Transverse colon (tissue), 4 donors: ENCODE measurements around the gene TFIP11. TPM values are rescaled to one million over a fixed set of nuclear protein-coding genes. Genes with fewer than 3 reads are reported as not detected.

Source experiments
- DNase-seq: peaks from one replicate; pipeline ENCODE4 v3.0.0-alpha.2; 2019
- H3K27ac ChIP-seq, 4 donors: fragments of 200-600 bp; sonication (generic); 2 replicates each; pipeline ENCODE4 v1.5.1; 2016 to 2018; ENCODE audit warnings: inconsistent platforms in 4 of 4
- H3K27me3 ChIP-seq: fragments of 200-600 bp; sonication (generic); 2 replicates; pipeline ENCODE4 v1.5.1; 2017; ENCODE audit warnings: inconsistent platforms
- H3K36me3 ChIP-seq, 4 donors: fragments of 200-600 bp; sonication (generic); 2 replicates each; pipeline ENCODE4 v1.5.1; 2017 to 2019; ENCODE audit warnings: inconsistent platforms in 4 of 4
- H3K4me1 ChIP-seq, 4 donors: fragments of 200-600 bp; sonication (generic); 2 replicates each; pipeline ENCODE4 v1.5.1; 2017 to 2020; ENCODE audit warnings: inconsistent platforms in 4 of 4
- H3K4me3 ChIP-seq, 4 donors: fragments of 200-600 bp; sonication (generic); 1 replicate in 1 of 4; 2 replicates in 3 of 4; pipeline versions ENCODE4 v1.5.1 to v1.6.1; 2017 to 2019; ENCODE audit warnings: inconsistent platforms in 4 of 4
- H3K9me3 ChIP-seq, 2 donors: fragments of 200-600 bp; sonication (generic); 2 replicates each; pipeline ENCODE4 v1.5.1; 2017 to 2019; ENCODE audit warnings: inconsistent platforms in 2 of 2
- EP300 ChIP-seq: sonication (generic); formaldehyde crosslinking; IDR thresholded peaks from one replicate; pipeline ENCODE4 v1.6.1; 2017; ENCODE audit warnings: antibody characterized with exemption, low read depth
- POLR2A ChIP-seq: fragments of 450-650 bp; IDR thresholded peaks from one replicate; pipeline ENCODE4 v1.6.1; 2016; ENCODE audit warnings: antibody characterized with exemption, mild to moderate bottlenecking, moderate library complexity
- POLR2AphosphoS5 ChIP-seq, 3 donors: sonication (generic); formaldehyde crosslinking; IDR thresholded peaks; one replicate each; pipeline ENCODE4 v1.6.1; 2016; ENCODE audit warnings: antibody characterized with exemption in 3 of 3
- WGBS, 2 donors: methylation state at CpG; one replicate each; pipeline ENCODE4 v1.1.5; 2018; ENCODE audit warnings: low coverage in 1 of 2; 5-methylcytosine and 5-hydroxymethylcytosine counted together
- in situ Hi-C, 4 donors: fragments of 200-750 bp; cut with MboI; loops; one replicate each; pipeline versions ENCODE4 v1.15.0 to v1.15.1; 2017; ENCODE audit warnings: low sequenced_read_pairs in 3 of 4, low pct_ligation_motif_present in 1 of 4, low pct_unique_long_range_greater_than_20kb in 1 of 4
- intact Hi-C: fragments of 100-400 bp; cut with DNase I; formaldehyde crosslinking; loops from one replicate; pipeline ENCODE4 v1.15.1; 2023; ENCODE audit warnings: low total_unique reads
- total RNA-seq, 4 donors: library from RNA; depleted of rRNA; stranded (reverse); fragments of >200 nt; gene quantifications; one replicate each; pipeline ENCODE4 v1.1.0, GENCODE V29; 2016
- TF ChIP-seq, protein P1 (sequence below), 5 experiments: fragments of 200-600 bp in 3 of 5; fragments of 450-650 bp in 2 of 5; sonication (generic) in 3 of 5; IDR thresholded peaks; 1 replicate in 2 of 5; 2 replicates in 3 of 5; pipeline ENCODE4 v1.5.1; 2016 to 2017; ENCODE audit warnings: antibody characterized with exemption in 5 of 5, inconsistent platforms in 3 of 5, mild to moderate bottlenecking in 2 of 5, moderate library complexity in 1 of 5

Gene TFIP11
- total RNA-seq, 4 donors from 2014 or later = 5.2 to 33.7 (median 31.1) TPM

- no peak overlapping the region for H3K27ac ChIP-seq
- no peak for DNase-seq
- WGBS, 2 donors = 33 to 52% methylated on average over 5 of the region's 5 CpGs
These were observed 30.1 kb downstream of the TFIP11 start for GRCh38 chr22:26482161-26482560.

DNA sequence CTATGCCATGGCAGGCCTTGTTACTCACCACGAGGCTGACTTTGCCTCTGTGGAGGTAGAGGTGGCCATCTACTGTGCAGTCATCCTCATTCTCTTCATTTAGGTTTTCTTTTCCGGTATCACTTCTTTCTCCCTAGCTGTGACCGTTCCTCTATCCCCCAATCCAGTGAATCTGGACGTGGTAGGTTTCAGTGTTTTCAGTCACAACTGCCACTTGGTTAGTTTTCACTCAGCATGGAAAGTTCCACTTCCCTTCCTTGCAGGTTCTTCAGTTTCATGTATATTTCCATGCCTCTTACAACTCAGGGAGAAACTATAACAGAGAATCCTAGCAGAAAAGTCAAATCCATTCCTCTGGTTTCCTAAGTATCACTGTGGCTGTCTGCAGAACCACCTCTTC lies 30.6 kb downstream of the TFIP11 start:
- Histone ChIP-seq H3K27me3 (no peaks in the 10 kb centered on the region), H3K27ac (no peak overlapping the region), H3K4me1 (peaks cover 33 to 65% (median 51%) of the 10 kb centered on the region in 4 donors), H3K4me3 (no peak overlapping the region), H3K36me3 (peaks cover 0 to 9% (median 0%) of the 10 kb centered on the region in 4 donors), H3K9me3 (no peaks in the 10 kb centered on the region)
- TF ChIP-seq, protein P1, sequence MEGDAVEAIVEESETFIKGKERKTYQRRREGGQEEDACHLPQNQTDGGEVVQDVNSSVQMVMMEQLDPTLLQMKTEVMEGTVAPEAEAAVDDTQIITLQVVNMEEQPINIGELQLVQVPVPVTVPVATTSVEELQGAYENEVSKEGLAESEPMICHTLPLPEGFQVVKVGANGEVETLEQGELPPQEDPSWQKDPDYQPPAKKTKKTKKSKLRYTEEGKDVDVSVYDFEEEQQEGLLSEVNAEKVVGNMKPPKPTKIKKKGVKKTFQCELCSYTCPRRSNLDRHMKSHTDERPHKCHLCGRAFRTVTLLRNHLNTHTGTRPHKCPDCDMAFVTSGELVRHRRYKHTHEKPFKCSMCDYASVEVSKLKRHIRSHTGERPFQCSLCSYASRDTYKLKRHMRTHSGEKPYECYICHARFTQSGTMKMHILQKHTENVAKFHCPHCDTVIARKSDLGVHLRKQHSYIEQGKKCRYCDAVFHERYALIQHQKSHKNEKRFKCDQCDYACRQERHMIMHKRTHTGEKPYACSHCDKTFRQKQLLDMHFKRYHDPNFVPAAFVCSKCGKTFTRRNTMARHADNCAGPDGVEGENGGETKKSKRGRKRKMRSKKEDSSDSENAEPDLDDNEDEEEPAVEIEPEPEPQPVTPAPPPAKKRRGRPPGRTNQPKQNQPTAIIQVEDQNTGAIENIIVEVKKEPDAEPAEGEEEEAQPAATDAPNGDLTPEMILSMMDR (IDR thresholded peaks at IDR 0.05) = no peak
- TF ChIP-seq POLR2A (no peak), POLR2AphosphoS5 (IDR thresholded peaks at IDR 0.05) (no peak), EP300 (no peak)
- in situ Hi-C loops (no loop called here), intact Hi-C loops (no loop called here)
- WGBS, 2 donors = 76 to 100% methylated on average over 1 to 4 of the region's 4 CpGs
- no peak for DNase-seq

More at GRCh38 chr22:26482161-26482560, 30.1 kb downstream of the TFIP11 start:
- Histone ChIP-seq H3K9me3 (no peaks in the 10 kb centered on the region), H3K4me3 (no peak overlapping the region), H3K27me3 (no peaks in the 10 kb centered on the region), H3K4me1 (peaks cover 33 to 65% (median 51%) of the 10 kb centered on the region in 4 donors), H3K36me3 (peaks cover 0 to 6% (median 0%) of the 10 kb centered on the region in 4 donors)
- intact Hi-C loops (no loop called here), in situ Hi-C loops (no loop called here)
- TF ChIP-seq POLR2AphosphoS5 (IDR thresholded peaks at IDR 0.05) (no peak), EP300 (no peak), POLR2A (no peak)
- TF ChIP-seq, protein P1 (IDR thresholded peaks at IDR 0.05) = no peak

DNA sequence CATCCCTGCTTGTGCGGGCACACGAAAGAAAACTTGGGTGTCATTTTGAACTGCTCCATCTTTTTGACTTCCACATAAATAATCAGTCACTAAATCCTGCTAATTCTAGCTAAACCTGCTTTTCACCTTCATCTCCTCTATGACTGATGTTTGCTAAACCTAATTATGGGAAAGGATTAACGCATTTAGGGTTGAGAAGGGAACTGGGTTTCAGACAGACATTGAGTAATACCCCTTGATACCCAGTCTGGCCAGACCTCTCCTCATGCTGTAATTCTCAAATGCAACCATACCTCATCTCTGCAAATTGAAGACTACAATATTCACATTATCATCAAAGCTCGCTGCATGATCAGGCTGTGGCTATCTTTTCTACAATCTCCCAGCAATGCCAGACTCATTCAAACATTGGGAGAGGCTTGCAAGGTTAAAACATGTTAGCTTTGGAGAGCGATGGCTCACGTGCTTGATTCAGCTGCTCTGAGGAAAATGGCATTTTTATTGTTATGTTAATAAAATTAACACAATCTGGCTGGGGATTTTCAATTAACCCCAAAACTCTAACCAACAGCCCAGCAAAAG lies 31.1 kb downstream of the TFIP11 start:
- TF ChIP-seq, protein P1 (IDR thresholded peaks at IDR 0.05) = no peak
- TF ChIP-seq POLR2A = no peak
- no peak for TF ChIP-seq EP300
- no peak for TF ChIP-seq POLR2AphosphoS5 (IDR thresholded peaks at IDR 0.05)
- no peak overlapping the region for H3K27ac ChIP-seq
- in situ Hi-C loops (no loop called here), intact Hi-C loops (no loop called here)
- H3K4me1 ChIP-seq = peaks cover 33 to 65% (median 51%) of the 10 kb centered on the region in 4 donors
- DNase-seq = no peak
- peaks cover 0 to 14% (median 2%) of the 10 kb centered on the region in 4 donors for H3K36me3 ChIP-seq
- no peaks in the 10 kb centered on the region for H3K9me3 ChIP-seq
- H3K4me3 ChIP-seq = no peak overlapping the region
- H3K27me3 ChIP-seq = no peaks in the 10 kb centered on the region
- 67 to 88% methylated on average over 4 to 6 of the region's 6 CpGs for WGBS, 2 donors

GRCh38 chr22:26480611-26480932 lies 31.7 kb downstream of the TFIP11 start:
- no peak for DNase-seq
- no peaks in the 10 kb centered on the region for H3K9me3 ChIP-seq
- WGBS, 2 donors = 59% methylated on average over 2 of the region's 2 CpGs; no CpG with 5 or more reads in 1 of the 2 donors
- H3K36me3 ChIP-seq = peaks cover 0 to 20% (median 5%) of the 10 kb centered on the region in 4 donors
- peak overlapping the region in 1 of 4 donors; percentile 35 for H3K4me3 ChIP-seq
- no peaks in the 10 kb centered on the region for H3K27me3 ChIP-seq
- H3K27ac ChIP-seq = peak overlapping the region; percentile 40 to 77 (median 73)
- H3K4me1 ChIP-seq = peaks cover 33 to 63% (median 50%) of the 10 kb centered on the region in 4 donors
- intact Hi-C loops = no loop called here
- TF ChIP-seq EP300 (no peak), POLR2AphosphoS5 (IDR thresholded peaks at IDR 0.05) (no peak), POLR2A (no peak)
- TF ChIP-seq, protein P1 (IDR thresholded peaks at IDR 0.05) = no peak
- in situ Hi-C loops = no loop called here
